Lower lobe of right lung (tissue), 2 donors: Measurements from ENCODE around the gene IL15RA. TPM values are rescaled to one million over a fixed set of nuclear protein-coding genes. Genes with fewer than 3 reads are reported as not detected.

Experiments used
- ATAC-seq, 2 donors: fragments of 200-7000 bp; cut with Tn5 transposase; one replicate each; pipeline ENCODE4 v1.9.1; 2020 to 2022; ENCODE audit warnings: mild to moderate bottlenecking in 2 of 2, moderate library complexity in 2 of 2
- DNase-seq: peaks from one replicate; pipeline ENCODE4 v3.0.0-alpha.2; 2020
- H3K27ac ChIP-seq: fragments of 200-600 bp; one replicate; pipeline ENCODE4 v1.8.0; 2022
- H3K27me3 ChIP-seq: fragments of 200-600 bp; one replicate; pipeline ENCODE4 v1.8.0; 2022; ENCODE audit warnings: low read depth
- H3K36me3 ChIP-seq: fragments of 200-600 bp; one replicate; pipeline ENCODE4 v1.8.0; 2022; ENCODE audit warnings: mild to moderate bottlenecking
- H3K4me1 ChIP-seq: fragments of 200-600 bp; one replicate; pipeline ENCODE4 v1.8.0; 2022
- H3K4me3 ChIP-seq: fragments of 200-600 bp; one replicate; pipeline ENCODE4 v1.8.0; 2022; ENCODE audit warnings: mild to moderate bottlenecking
- H3K9me3 ChIP-seq: fragments of 200-600 bp; one replicate; pipeline ENCODE4 v1.8.0; 2022
- intact Hi-C: fragments of 100-400 bp; cut with DNase I; formaldehyde crosslinking; loops from one replicate; pipeline ENCODE4 v1.11.0; 2022
- total RNA-seq: library from RNA; stranded (reverse); fragmentation: NEBNext Ultra II Directional; extraction: Animal tissue kit (Norgen Biotek cat#: 25700); gene quantifications from one replicate; pipeline ENCODE4 v1.2.1, GENCODE V29; 2021
- TF ChIP-seq, protein P1 (sequence below): fragments of 200-600 bp; IDR thresholded peaks from one replicate; pipeline ENCODE4 v1.8.0; 2022; ENCODE audit warnings: antibody characterized with exemption, mild to moderate bottlenecking
- donor health status: DM: no; HTN: yes; CAD: no; lungs with severe emphysema.

IL15RA gene
- total RNA-seq, 1 donor from 2014 or later, result 28.5 TPM

DNA sequence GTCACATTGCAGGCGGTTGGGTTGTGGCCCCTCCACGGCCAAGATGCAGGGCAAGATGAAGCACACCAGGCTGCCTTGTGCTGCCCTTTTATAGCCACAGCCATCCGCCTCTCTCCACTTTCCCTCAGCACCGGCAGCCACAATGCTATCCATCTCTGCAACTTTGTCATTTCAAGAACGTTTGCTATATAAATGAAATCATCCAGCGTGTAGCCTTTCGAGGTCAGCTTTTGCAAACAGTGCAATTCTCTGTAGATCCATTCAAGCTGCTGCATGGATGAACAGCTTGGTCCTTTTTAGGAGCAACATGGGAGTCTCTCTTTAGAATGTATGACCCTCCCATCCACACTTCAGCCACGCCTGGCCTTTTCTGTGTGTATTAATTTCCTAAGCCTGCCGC is 6.4 kb upstream of the IL15RA start:
- TF ChIP-seq, protein P1, sequence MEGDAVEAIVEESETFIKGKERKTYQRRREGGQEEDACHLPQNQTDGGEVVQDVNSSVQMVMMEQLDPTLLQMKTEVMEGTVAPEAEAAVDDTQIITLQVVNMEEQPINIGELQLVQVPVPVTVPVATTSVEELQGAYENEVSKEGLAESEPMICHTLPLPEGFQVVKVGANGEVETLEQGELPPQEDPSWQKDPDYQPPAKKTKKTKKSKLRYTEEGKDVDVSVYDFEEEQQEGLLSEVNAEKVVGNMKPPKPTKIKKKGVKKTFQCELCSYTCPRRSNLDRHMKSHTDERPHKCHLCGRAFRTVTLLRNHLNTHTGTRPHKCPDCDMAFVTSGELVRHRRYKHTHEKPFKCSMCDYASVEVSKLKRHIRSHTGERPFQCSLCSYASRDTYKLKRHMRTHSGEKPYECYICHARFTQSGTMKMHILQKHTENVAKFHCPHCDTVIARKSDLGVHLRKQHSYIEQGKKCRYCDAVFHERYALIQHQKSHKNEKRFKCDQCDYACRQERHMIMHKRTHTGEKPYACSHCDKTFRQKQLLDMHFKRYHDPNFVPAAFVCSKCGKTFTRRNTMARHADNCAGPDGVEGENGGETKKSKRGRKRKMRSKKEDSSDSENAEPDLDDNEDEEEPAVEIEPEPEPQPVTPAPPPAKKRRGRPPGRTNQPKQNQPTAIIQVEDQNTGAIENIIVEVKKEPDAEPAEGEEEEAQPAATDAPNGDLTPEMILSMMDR, result no peak
- Histone ChIP-seq H3K36me3 (no peaks in the 10 kb centered on the region), H3K27ac (peak overlapping the region; percentile 28), H3K9me3 (no peaks in the 10 kb centered on the region), H3K4me1 (no peaks in the 10 kb centered on the region), H3K4me3 (no peak overlapping the region), H3K27me3 (no peaks in the 10 kb centered on the region)
- intact Hi-C loops, result no loop called here
- peak; percentile 12 to 58 for ATAC-seq
- no peak for DNase-seq

DNA sequence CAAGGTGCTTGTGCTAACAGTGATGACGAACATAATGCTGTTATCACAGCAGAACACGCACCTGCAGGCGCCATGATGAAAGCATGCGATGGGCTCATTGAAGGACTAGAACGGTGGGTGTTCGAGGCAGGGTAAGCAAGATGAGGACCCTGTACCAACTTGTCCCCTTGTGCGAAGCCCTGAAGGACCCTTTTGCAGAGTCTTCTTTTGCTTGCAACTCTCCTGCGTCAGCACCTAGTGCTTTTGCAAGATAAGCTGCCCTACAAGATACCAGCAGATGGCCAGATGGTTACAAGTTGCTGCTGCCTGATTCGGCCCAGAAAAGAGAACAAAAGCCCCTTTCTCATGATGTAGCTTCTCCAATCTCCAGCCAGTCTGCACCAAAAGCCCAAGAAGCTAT is 4.2 kb upstream of the IL15RA start:
- intact Hi-C loops, result no loop called here
- H3K9me3 ChIP-seq, result no peaks in the 10 kb centered on the region
- no peaks in the 10 kb centered on the region for H3K27me3 ChIP-seq
- no peak for DNase-seq
- no peaks in the 10 kb centered on the region for H3K36me3 ChIP-seq
- no peaks in the 10 kb centered on the region for H3K4me1 ChIP-seq
- TF ChIP-seq, protein P1, result no peak
- H3K4me3 ChIP-seq, result no peak overlapping the region
- no peak overlapping the region for H3K27ac ChIP-seq
- no peak for ATAC-seq

DNA sequence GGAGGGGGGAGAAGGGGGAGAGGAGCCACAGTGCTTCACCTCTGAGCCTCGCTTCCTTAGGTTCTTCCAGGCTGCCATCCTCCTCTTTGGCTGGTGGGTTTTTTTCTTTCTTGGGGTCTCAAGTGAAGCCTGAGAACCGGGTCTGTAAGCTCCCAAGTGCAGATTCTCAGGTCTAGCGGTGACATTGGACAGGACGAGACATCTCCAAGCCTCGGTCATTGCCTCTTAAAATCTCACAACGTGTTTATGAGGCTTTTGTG is 817 bp upstream of the IL15RA start:
- ATAC-seq (no peak), DNase-seq (no peak)
- no peaks in the 10 kb centered on the region for H3K9me3 ChIP-seq
- H3K4me3 ChIP-seq, result peak overlapping the region; percentile 98
- peaks cover 22% of the 10 kb centered on the region for H3K4me1 ChIP-seq
- H3K27ac ChIP-seq, result peak overlapping the region; percentile 98
- H3K27me3 ChIP-seq, result no peaks in the 10 kb centered on the region
- TF ChIP-seq, protein P1, result no peak
- intact Hi-C loops, result no loop called here
- H3K36me3 ChIP-seq, result no peaks in the 10 kb centered on the region

DNA sequence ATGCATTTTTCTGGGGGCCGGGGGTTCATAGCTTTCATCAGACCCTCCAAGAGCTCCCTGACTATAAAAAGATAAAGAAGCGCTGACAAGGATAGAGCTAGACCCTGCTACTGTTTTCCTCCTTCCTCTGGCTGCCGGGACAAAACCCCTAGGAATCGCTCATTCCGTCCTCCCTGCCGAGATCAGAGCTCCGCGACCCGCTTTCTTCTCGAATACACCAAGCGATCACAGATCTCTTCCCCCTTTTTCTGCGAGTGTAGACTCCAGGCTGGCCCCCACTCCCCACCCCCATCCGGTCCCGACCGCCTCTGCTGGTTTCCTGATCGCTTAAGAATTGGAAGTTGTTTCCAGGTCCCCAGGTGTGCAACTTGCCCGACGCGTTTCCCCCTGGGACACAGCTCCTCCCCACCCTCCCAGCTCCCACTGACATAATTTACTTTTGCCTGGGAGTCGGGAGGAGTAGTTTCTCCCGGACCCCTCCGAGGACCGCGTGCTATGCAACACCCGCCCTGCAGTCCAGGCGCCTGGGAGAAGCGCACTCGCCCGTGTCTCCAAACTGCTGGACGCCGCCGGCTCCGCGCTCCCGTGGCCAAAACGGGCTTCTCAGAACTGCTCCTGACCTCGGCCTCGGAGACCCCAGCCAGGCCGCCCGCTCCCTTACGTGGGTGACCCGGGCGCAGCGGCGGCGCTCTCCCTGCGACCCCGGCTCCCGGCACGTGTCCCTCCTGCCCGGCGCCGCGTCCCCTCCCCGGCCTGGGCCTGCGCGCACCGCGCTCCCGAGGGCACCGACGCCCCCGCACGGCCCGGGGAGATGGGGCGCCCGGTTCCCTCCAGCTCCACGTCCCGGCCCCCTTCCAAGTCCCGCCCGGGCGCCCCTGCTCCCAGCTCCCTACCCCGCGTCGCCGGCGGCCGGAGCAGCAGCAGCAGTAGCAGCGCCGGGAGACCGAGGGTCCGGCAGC is 552 bp downstream of the IL15RA start:
- intact Hi-C loops, result no loop called here

DNA sequence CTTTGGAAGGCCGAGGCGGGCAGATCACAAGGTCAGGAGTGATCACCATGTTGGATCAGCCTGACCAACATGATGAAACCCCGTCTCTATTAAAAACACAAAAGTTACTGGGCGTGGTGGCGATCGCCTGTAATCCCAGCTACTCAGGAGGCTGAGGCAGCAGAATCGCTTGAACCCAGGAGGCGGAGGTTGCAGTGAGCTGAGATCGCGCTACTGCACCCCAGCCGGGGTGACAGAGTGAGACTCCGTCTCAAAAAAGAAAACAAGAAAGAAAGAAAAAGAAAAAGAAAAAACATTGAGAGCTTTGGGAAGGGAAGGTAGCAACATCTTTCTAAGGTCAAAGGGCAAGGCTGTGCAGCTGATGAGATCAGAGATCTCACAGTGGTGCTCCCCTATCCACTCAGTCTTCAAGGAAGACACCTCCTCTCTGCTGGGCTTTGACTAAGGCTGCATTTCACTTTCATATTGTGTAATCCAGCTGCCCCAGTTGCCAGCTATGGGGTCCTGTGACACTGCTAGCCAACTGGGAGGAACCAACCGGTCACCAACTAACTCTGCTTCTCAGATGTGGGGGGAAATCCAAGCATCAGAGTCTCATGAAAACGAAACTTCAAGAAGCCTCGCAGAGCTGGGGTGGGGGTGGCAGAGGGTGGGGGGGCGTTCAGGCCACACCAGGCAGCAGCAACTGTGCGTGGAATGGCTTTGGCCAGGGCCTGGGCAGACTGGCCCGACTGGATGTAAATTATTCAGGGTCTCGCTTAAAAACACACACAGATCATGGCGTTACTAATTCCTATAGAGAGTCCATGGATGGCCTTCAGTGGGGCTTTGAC is 1.5 kb downstream of the IL15RA start:
- peak; percentile 11 to 37 for ATAC-seq
- intact Hi-C loops, result no loop called here
- Histone ChIP-seq H3K27ac (peak overlapping the region; percentile 98), H3K4me1 (peaks cover 44% of the 10 kb centered on the region), H3K4me3 (peak overlapping the region; percentile 98), H3K27me3 (no peaks in the 10 kb centered on the region), H3K36me3 (no peaks in the 10 kb centered on the region), H3K9me3 (no peaks in the 10 kb centered on the region)
- TF ChIP-seq, protein P1, result no peak
- peak; percentile 48 for DNase-seq

More for the DNA sequence above, 552 bp downstream of the IL15RA start:
- TF ChIP-seq, protein P1, result no peak
- DNase-seq (peak; percentile 72), ATAC-seq (peak; percentile 76 to 79)
- H3K4me3 ChIP-seq, result peak overlapping the region; percentile 98
- H3K9me3 ChIP-seq, result no peaks in the 10 kb centered on the region
- H3K27ac ChIP-seq, result peak overlapping the region; percentile 98
- peaks cover 35% of the 10 kb centered on the region for H3K4me1 ChIP-seq
- no peaks in the 10 kb centered on the region for H3K27me3 ChIP-seq
- no peaks in the 10 kb centered on the region for H3K36me3 ChIP-seq
